Measurements from ENCODE around the gene ARHGAP18.

- TF ChIP-seq, protein P1, sequence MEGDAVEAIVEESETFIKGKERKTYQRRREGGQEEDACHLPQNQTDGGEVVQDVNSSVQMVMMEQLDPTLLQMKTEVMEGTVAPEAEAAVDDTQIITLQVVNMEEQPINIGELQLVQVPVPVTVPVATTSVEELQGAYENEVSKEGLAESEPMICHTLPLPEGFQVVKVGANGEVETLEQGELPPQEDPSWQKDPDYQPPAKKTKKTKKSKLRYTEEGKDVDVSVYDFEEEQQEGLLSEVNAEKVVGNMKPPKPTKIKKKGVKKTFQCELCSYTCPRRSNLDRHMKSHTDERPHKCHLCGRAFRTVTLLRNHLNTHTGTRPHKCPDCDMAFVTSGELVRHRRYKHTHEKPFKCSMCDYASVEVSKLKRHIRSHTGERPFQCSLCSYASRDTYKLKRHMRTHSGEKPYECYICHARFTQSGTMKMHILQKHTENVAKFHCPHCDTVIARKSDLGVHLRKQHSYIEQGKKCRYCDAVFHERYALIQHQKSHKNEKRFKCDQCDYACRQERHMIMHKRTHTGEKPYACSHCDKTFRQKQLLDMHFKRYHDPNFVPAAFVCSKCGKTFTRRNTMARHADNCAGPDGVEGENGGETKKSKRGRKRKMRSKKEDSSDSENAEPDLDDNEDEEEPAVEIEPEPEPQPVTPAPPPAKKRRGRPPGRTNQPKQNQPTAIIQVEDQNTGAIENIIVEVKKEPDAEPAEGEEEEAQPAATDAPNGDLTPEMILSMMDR (IDR thresholded peaks at IDR 0.05; ENCODE audit: low read depth, low read length, poor library complexity, severe bottlenecking): no peak
- no peak for TF ChIP-seq EZH2phosphoT487 (IDR thresholded peaks at IDR 0.05; ENCODE audit: borderline replicate concordance, low read length)
Observed at GRCh38 chr6:129586815-129587214, 123.2 kb downstream of the ARHGAP18 start.
